K562 (cell line): Measurements from ENCODE around the gene CENPX. TPM values are rescaled to one million over a fixed set of nuclear protein-coding genes. Genes with fewer than 3 reads are reported as not detected.

Source experiments
- ASH1L ChIP-seq: fragments of 450-650 bp; IDR thresholded peaks from 2 replicates; pipeline ENCODE4 v1.6.1; 2018; ENCODE audit warnings: borderline replicate concordance, mild to moderate bottlenecking, low read depth; ENCODE audit not compliant: partially characterized antibody
- ETV6 ChIP-seq, 3 experiments: fragments of 150-350 bp in 1 of 3; sonication (generic) in 1 of 3; formaldehyde crosslinking in 1 of 3; IDR thresholded peaks; 2 replicates each; pipeline versions ENCODE4 v1.6.1 to v1.8.0; 2014 to 2022; ENCODE audit warnings: borderline replicate concordance in 2 of 3, low read depth in 2 of 3, antibody characterized with exemption in 1 of 3, low read length in 1 of 3, mild to moderate bottlenecking in 1 of 3, missing genetic modification reagents in 1 of 3
- FOSL1 ChIP-seq: fragments of 200-800 bp; sonication (Bioruptor generic); conservative IDR thresholded peaks from 2 replicates; pipeline ENCODE4 v1.6.1; 2016; ENCODE audit warnings: missing genetic modification characterization, missing compliant biosample characterization
- HINFP ChIP-seq: fragments of 450-650 bp; conservative IDR thresholded peaks from 2 replicates; pipeline ENCODE4 v1.6.1; 2016; ENCODE audit warnings: missing genetic modification characterization, low read depth, mild to moderate bottlenecking, control low read depth, missing compliant biosample characterization
- KAT8 ChIP-seq: fragments of 450-650 bp; IDR thresholded peaks from 2 replicates; pipeline ENCODE4 v1.6.1; 2016; ENCODE audit warnings: low read depth, mild to moderate bottlenecking
- LEF1 ChIP-seq: fragments of 450-650 bp; IDR thresholded peaks from 2 replicates; pipeline ENCODE4 v1.6.1; 2016; ENCODE audit warnings: mild to moderate bottlenecking
- MAX ChIP-seq: sonication (generic); formaldehyde crosslinking; IDR thresholded peaks from 2 replicates; pipeline ENCODE4 v1.9.0; 2022; ENCODE audit warnings: mild to moderate bottlenecking, missing genetic modification reagents
- NEUROD1 ChIP-seq: fragments of 150-350 bp; IDR thresholded peaks from 2 replicates; pipeline ENCODE4 v1.6.1; 2014; ENCODE audit warnings: borderline replicate concordance, low read length, low read depth; ENCODE audit not compliant: partially characterized antibody
- NKRF ChIP-seq: fragments of 450-650 bp; IDR thresholded peaks from 2 replicates; pipeline ENCODE4 v1.6.1; 2016; ENCODE audit warnings: borderline replicate concordance
- PHTF2 ChIP-seq: fragments of 250-450 bp; sonication (Bioruptor Pico); IDR thresholded peaks from 2 replicates; pipeline ENCODE4 v1.5.0; 2021; ENCODE audit warnings: mild to moderate bottlenecking
- SPI1 ChIP-seq: IDR thresholded peaks from 2 replicates; pipeline ENCODE4 v1.6.1; 2011; ENCODE audit warnings: low read depth, low read length, control low read depth, borderline replicate concordance
- ZNF277 ChIP-seq: fragments of 250-450 bp; sonication (Bioruptor Pico); IDR thresholded peaks from 2 replicates; pipeline ENCODE4 v1.8.0; 2022; ENCODE audit warnings: inconsistent platforms, mild to moderate bottlenecking, moderate library complexity, borderline replicate concordance
- ZNF592 ChIP-seq: fragments of 450-650 bp; IDR thresholded peaks from 2 replicates; pipeline ENCODE4 v1.6.1; 2017; ENCODE audit warnings: antibody characterized with exemption, mild to moderate bottlenecking
- ZNF75A ChIP-seq: fragments of 450-650 bp; formaldehyde crosslinking; IDR thresholded peaks from 2 replicates; pipeline ENCODE4 v1.4.0; 2020; ENCODE audit warnings: mild to moderate bottlenecking
- polyA plus RNA-seq, 8 experiments: library from polyadenylated mRNA; depleted of rRNA in 4 of 8; stranded (reverse) in 5 of 8; unstranded in 3 of 8; fragments of >200 nt; fragmentation: Nextera tagmentation in 2 of 8; fragmentation: Illumina TruSeq in 1 of 8; extraction: Ambion mirVana in 2 of 8; extraction: Trizol in 1 of 8; gene quantifications; 2 replicates each; pipeline versions ENCODE4 v1.2.1 to v1.2.3, GENCODE V29; 2011 to 2014; ENCODE audit warnings: inconsistent platforms in 1 of 8, missing spikeins in 1 of 8
- total RNA-seq, 7 experiments: library from RNA; depleted of rRNA in 6 of 7; stranded (reverse); fragments of >200 nt in 6 of 7; fragmentation: Illumina TruSeq in 2 of 7; extraction: Trizol in 2 of 7; gene quantifications; 2 replicates each; pipeline versions ENCODE4 v1.2.1 to v1.2.3, GENCODE V29; 2011 to 2021; ENCODE audit warnings: low replicate concordance in 1 of 7

The CENPX gene
- total and polyA plus RNA-seq, 9 of the 15 experiments (the other 6 are each of a cell fraction or from before 2014, with no cell fraction given), result 32.7 to 352 (median 127) TPM

- TF ChIP-seq HINFP (tag) (no peak), ZNF277 (CRISPR knock-in tag) (no peak), KAT8 (no peak), ETV6 (IDR thresholded peaks at IDR 0.05; ENCODE audit: borderline replicate concordance in 1 of 2, low read depth in 2 of 2, low read length in 1 of 2) (no peak), ETV6 (CRISPR knock-in tag; IDR thresholded peaks at IDR 0.05; ENCODE audit: borderline replicate concordance) (no peak), ZNF592 (peak; percentile 92), ASH1L (no peak), PHTF2 (no peak), NKRF (no peak), FOSL1 (tag) (0 out of 2 replicates have a peak, but pooled peaks have one; percentile 22), NEUROD1 (peak; percentile 75), ZNF75A (CRISPR knock-in tag) (no peak), LEF1 (no peak), MAX (CRISPR knock-in tag) (no peak), SPI1 (no peak)
These were observed 43.1 kb upstream of the CENPX start, which contains the start of gene DUS1L (continued) for GRCh38 chr17:82065638-82066303.
